Testis (tissue), 2 donors: ENCODE results near the gene GPC6.

Experiments used
- CTCF ChIP-seq, 3 experiments: fragments of 450-650 bp in 2 of 3; fragments of 200-600 bp in 1 of 3; sonication (generic) in 1 of 3; IDR thresholded peaks; one replicate each; pipeline ENCODE4 v1.5.1; 2016 to 2019; ENCODE audit warnings: antibody characterized with exemption in 3 of 3, mild to moderate bottlenecking in 2 of 3, moderate library complexity in 1 of 3
- POLR2A ChIP-seq: fragments of 450-650 bp; IDR thresholded peaks from one replicate; pipeline ENCODE4 v1.6.1; 2017; ENCODE audit warnings: antibody characterized with exemption, mild to moderate bottlenecking, moderate library complexity

GRCh38 chr13:93480553-93481106, 254.0 kb downstream of the GPC6 start:
- no peak for TF ChIP-seq CTCF (IDR thresholded peaks at IDR 0.05)
- TF ChIP-seq POLR2A: no peak
